GM12872 (cell line): ENCODE measurements around the gene EIF4B.

ENCODE experiments used
- CTCF ChIP-seq: IDR thresholded peaks from 3 replicates; pipeline ENCODE4 v1.5.1; 2011; ENCODE audit warnings: low read depth, mild to moderate bottlenecking, low read length, moderate library complexity; ENCODE audit not compliant: insufficient read depth

EIF4B gene

GRCh38 chr12:53005215-53005985 lies 856 bp upstream of the EIF4B start:
- TF ChIP-seq CTCF = no peak

- TF ChIP-seq CTCF = no peak
Measured at GRCh38 chr12:53006810-53007309, 604 bp downstream of the EIF4B start.

- no peak for TF ChIP-seq CTCF
Measured at GRCh38 chr12:53007343-53007742, 1.1 kb downstream of the EIF4B start.

GRCh38 chr12:53010955-53011354 lies 4.7 kb downstream of the EIF4B start:
- TF ChIP-seq CTCF = no peak

GRCh38 chr12:53011889-53012288 lies 5.6 kb downstream of the EIF4B start:
- no peak for TF ChIP-seq CTCF

GRCh38 chr12:53012928-53013327 lies 6.7 kb downstream of the EIF4B start:
- no peak for TF ChIP-seq CTCF

GRCh38 chr12:53014709-53015108 lies 8.5 kb downstream of the EIF4B start:
- TF ChIP-seq CTCF = no peak
